SK-N-SH (cell line): ENCODE data around the gene ADK. TPM values are rescaled to one million over a fixed set of nuclear protein-coding genes. Genes with fewer than 3 reads are reported as not detected.

Experiments
- CTCF ChIA-PET: fragments of 300-600, 350-600 bp; formaldehyde crosslinking; extraction: SDS; loops from one replicate; lab custom pipeline; 2021; lab: Yijun Ruan, JAX
- POLR2A ChIA-PET: fragments of 350-600 bp; sonication (Branson Sonifier 250); formaldehyde crosslinking; extraction: SDS; loops from one replicate; lab custom pipeline; 2020; ENCODE audit warnings: antibody characterized with exemption, inconsistent platforms; lab: Yijun Ruan, JAX
- DNase-seq: peaks from one replicate; pipeline ENCODE4 v3.0.0; 2012
- H2AFZ ChIP-seq: fragments of 200-600 bp; sonication (generic); 2 replicates; pipeline ENCODE4 v1.8.1; 2016; ENCODE audit warnings: antibody characterized with exemption, mild to moderate bottlenecking, low read depth
- H3F3A ChIP-seq: fragments of 200-600 bp; sonication (generic); replicated peaks from 2 replicates; pipeline ENCODE3; 2016; ENCODE audit warnings: antibody characterized with exemption, mild to moderate bottlenecking; ENCODE audit not compliant: insufficient read depth
- H3K27ac ChIP-seq, 2 experiments: fragments of 200-500 bp in 1 of 2; fragments of 200-600 bp in 1 of 2; sonication (Bioruptor generic) in 1 of 2; sonication (generic), shearing (Covaris generic) in 1 of 2; 2 replicates each; pipeline versions ENCODE4 v1.5.1 to v1.6.1; 2014 to 2016; ENCODE audit warnings: low read depth in 2 of 2, inconsistent platforms in 1 of 2, low read length in 1 of 2, mild to moderate bottlenecking in 1 of 2, mixed read lengths in 1 of 2
- H3K27me3 ChIP-seq: fragments of 200-600 bp; sonication (generic), shearing (Covaris generic); 2 replicates; pipeline ENCODE4 v1.6.1; 2016; ENCODE audit warnings: mixed run types; ENCODE audit not compliant: insufficient read depth
- H3K36me3 ChIP-seq, 2 experiments: fragments of 200-500 bp in 1 of 2; fragments of 200-600 bp in 1 of 2; sonication (Bioruptor generic) in 1 of 2; sonication (generic) in 1 of 2; replicated peaks in 1 of 2; 2 replicates each; pipeline versions ENCODE3 to v1.5.1; 2014 to 2016; ENCODE audit warnings: low read length in 1 of 2, mild to moderate bottlenecking in 1 of 2; ENCODE audit not compliant: insufficient read depth in 2 of 2, control insufficient read depth in 1 of 2
- H3K4me1 ChIP-seq, 2 experiments: fragments of 200-500 bp in 1 of 2; fragments of 200-600 bp in 1 of 2; sonication (Bioruptor generic) in 1 of 2; sonication (generic), shearing (Covaris generic) in 1 of 2; 2 replicates each; pipeline versions ENCODE4 v1.5.1 to v1.6.1; 2014 to 2016; ENCODE audit warnings: low read depth in 1 of 2, low read length in 1 of 2, mixed run types in 1 of 2; ENCODE audit not compliant: insufficient read depth in 2 of 2, control insufficient read depth in 1 of 2
- H3K4me2 ChIP-seq: fragments of 200-600 bp; sonication (generic), shearing (Covaris generic); 2 replicates; pipeline ENCODE4 v1.6.1; 2017; ENCODE audit warnings: mixed run types
- H3K4me3 ChIP-seq, 2 experiments: fragments of 200-500 bp in 1 of 2; fragments of 200-600 bp in 1 of 2; sonication (Bioruptor generic) in 1 of 2; sonication (generic), shearing (Covaris generic) in 1 of 2; 2 replicates each; pipeline versions ENCODE4 v1.5.1 to v1.8.1; 2014 to 2016; ENCODE audit warnings: low read depth in 2 of 2, inconsistent platforms in 1 of 2, low read length in 1 of 2, mild to moderate bottlenecking in 1 of 2, mixed read lengths in 1 of 2, moderate library complexity in 1 of 2
- H3K79me2 ChIP-seq: fragments of 200-600 bp; sonication (generic); 2 replicates; pipeline ENCODE4 v1.8.1; 2017; ENCODE audit warnings: mild to moderate bottlenecking; ENCODE audit not compliant: insufficient read depth
- H3K9ac ChIP-seq: fragments of 200-600 bp; sonication (generic); 2 replicates; pipeline ENCODE4 v1.6.1; 2017; ENCODE audit warnings: mixed run types
- H3K9me2 ChIP-seq: fragments of 200-600 bp; sonication (generic); 2 replicates; pipeline ENCODE4 v1.6.1; 2017; ENCODE audit warnings: mixed run types
- H3K9me3 ChIP-seq: fragments of 200-600 bp; sonication (generic); 2 replicates; pipeline ENCODE4 v1.6.1; 2017; ENCODE audit warnings: mixed run types, mild to moderate bottlenecking, moderate library complexity
- H4K20me1 ChIP-seq: fragments of 200-600 bp; sonication (generic); 2 replicates; pipeline ENCODE4 v1.6.1; 2017; ENCODE audit warnings: mild to moderate bottlenecking, mixed run types; ENCODE audit not compliant: insufficient read depth
- EP300 ChIP-seq, 2 experiments: IDR thresholded peaks; 2 replicates each; pipeline versions ENCODE4 v1.4.0 to v1.6.1; 2012; ENCODE audit warnings: borderline replicate concordance in 1 of 2, low read depth in 1 of 2, low read length in 1 of 2
- FOSL2 ChIP-seq: IDR thresholded peaks from 2 replicates; pipeline ENCODE4 v1.4.0; 2012; ENCODE audit warnings: low read depth, mild to moderate bottlenecking, moderate library complexity, borderline replicate concordance
- GABPA ChIP-seq: IDR thresholded peaks from 2 replicates; pipeline ENCODE4 v1.4.0; 2012; ENCODE audit warnings: low read depth, mild to moderate bottlenecking
- NFIC ChIP-seq: IDR thresholded peaks from 2 replicates; pipeline ENCODE4 v1.4.0; 2012; ENCODE audit warnings: borderline replicate concordance
- PBX3 ChIP-seq: IDR thresholded peaks from 2 replicates; pipeline ENCODE4; 2012
- POLR2AphosphoS5 ChIP-seq: IDR thresholded peaks from 2 replicates; pipeline ENCODE4 v1.6.1; 2012; ENCODE audit warnings: low read depth, low read length
- RAD21 ChIP-seq: IDR thresholded peaks from 2 replicates; pipeline ENCODE4 v1.6.1; 2012; ENCODE audit warnings: mild to moderate bottlenecking, low read length
- RFX5 ChIP-seq: IDR thresholded peaks from 2 replicates; pipeline ENCODE4 v1.6.1; 2012; ENCODE audit warnings: mild to moderate bottlenecking, improper control_type of control experiment, low read length
- SIN3A ChIP-seq: IDR thresholded peaks from 2 replicates; pipeline ENCODE4 v1.6.1; 2012; ENCODE audit warnings: low read depth, mild to moderate bottlenecking, low read length, moderate library complexity, borderline replicate concordance
- TEAD4 ChIP-seq: IDR thresholded peaks from 2 replicates; pipeline ENCODE4 v1.4.0; 2012; ENCODE audit warnings: mild to moderate bottlenecking, borderline replicate concordance; ENCODE audit not compliant: insufficient read depth
- USF2 ChIP-seq: fragments of 150-350 bp; IDR thresholded peaks from 2 replicates; pipeline ENCODE4 v1.6.1; 2017; ENCODE audit warnings: antibody characterized with exemption, low read length, low read depth, borderline replicate concordance
- polyA plus RNA-seq, 3 experiments: library from polyadenylated mRNA; depleted of rRNA; stranded (reverse); fragments of >200 nt; gene quantifications; 2 replicates each; pipeline ENCODE4 v1.2.3, GENCODE V29; 2012
- TF ChIP-seq, protein P1 (sequence below): fragments of 200-600 bp; sonication (generic); IDR thresholded peaks from 2 replicates; pipeline ENCODE4 v1.6.1; 2017; ENCODE audit warnings: antibody characterized with exemption, mild to moderate bottlenecking, moderate library complexity
- TF ChIP-seq, protein P2 (sequence below): IDR thresholded peaks from 2 replicates; pipeline ENCODE4 v1.4.0; 2012; ENCODE audit warnings: low read depth, borderline replicate concordance

The ADK gene
- polyA plus RNA-seq, 1 of the 3 experiments (the other 2 are of a cell fraction) = 25.1 TPM

GRCh38 chr10:74691164-74691563, 540.1 kb downstream of the ADK start:
- TF ChIP-seq TEAD4 (no peak), USF2 (no peak), GABPA (no peak), RAD21 (no peak), EP300 (IDR thresholded peaks at IDR 0.05; ENCODE audit: borderline replicate concordance in 1 of 2, low read depth in 1 of 2, low read length in 1 of 2) (no peak), FOSL2 (no peak), RFX5 (no peak), PBX3 (no peak), POLR2AphosphoS5 (no peak), NFIC (no peak), SIN3A (no peak)
- TF ChIP-seq, protein P1, sequence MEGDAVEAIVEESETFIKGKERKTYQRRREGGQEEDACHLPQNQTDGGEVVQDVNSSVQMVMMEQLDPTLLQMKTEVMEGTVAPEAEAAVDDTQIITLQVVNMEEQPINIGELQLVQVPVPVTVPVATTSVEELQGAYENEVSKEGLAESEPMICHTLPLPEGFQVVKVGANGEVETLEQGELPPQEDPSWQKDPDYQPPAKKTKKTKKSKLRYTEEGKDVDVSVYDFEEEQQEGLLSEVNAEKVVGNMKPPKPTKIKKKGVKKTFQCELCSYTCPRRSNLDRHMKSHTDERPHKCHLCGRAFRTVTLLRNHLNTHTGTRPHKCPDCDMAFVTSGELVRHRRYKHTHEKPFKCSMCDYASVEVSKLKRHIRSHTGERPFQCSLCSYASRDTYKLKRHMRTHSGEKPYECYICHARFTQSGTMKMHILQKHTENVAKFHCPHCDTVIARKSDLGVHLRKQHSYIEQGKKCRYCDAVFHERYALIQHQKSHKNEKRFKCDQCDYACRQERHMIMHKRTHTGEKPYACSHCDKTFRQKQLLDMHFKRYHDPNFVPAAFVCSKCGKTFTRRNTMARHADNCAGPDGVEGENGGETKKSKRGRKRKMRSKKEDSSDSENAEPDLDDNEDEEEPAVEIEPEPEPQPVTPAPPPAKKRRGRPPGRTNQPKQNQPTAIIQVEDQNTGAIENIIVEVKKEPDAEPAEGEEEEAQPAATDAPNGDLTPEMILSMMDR = no peak
- TF ChIP-seq, protein P2, sequence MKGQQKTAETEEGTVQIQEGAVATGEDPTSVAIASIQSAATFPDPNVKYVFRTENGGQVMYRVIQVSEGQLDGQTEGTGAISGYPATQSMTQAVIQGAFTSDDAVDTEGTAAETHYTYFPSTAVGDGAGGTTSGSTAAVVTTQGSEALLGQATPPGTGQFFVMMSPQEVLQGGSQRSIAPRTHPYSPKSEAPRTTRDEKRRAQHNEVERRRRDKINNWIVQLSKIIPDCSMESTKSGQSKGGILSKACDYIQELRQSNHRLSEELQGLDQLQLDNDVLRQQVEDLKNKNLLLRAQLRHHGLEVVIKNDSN = no peak
- H3K9ac ChIP-seq = no peak overlapping the region
- H3K36me3 ChIP-seq = peaks cover 0 to 4% of the 10 kb centered on the region in 2 experiments
- no peaks in the 10 kb centered on the region for H3K79me2 ChIP-seq
- POLR2A ChIA-PET = interaction anchor here (0.6 kb wide), 1 partner anchor 257 kb away, joined by 3 read pairs; no protein-coding TSS in a partner anchor
- H3K4me2 ChIP-seq = no peak overlapping the region
- H3K9me3 ChIP-seq = no peaks in the 10 kb centered on the region
- H3K4me1 ChIP-seq = peaks cover 0 to 3% of the 10 kb centered on the region in 2 experiments; a peak in 1 of 4 replicates
- DNase-seq = no peak
- H3K9me2 ChIP-seq = no peaks in the 10 kb centered on the region
- H3F3A ChIP-seq = no peaks in the 10 kb centered on the region
- H4K20me1 ChIP-seq = no peaks in the 10 kb centered on the region
- H3K4me3 ChIP-seq = no peak overlapping the region
- no peaks in the 10 kb centered on the region for H3K27me3 ChIP-seq
- CTCF ChIA-PET = interaction anchor here (0.9 kb wide), 1 partner anchor 12 kb away, joined by 3 read pairs; no protein-coding TSS in a partner anchor
- no peak overlapping the region for H3K27ac ChIP-seq
- H2AFZ ChIP-seq = no peak overlapping the region
